GM18520 (cell line): ENCODE data around the gene C1orf116.

Experiments
- ATAC-seq: cut with Tn5 transposase; IDR thresholded peaks from one replicate; pipeline ENCODE4 v1.9.1; 2021; ENCODE audit not compliant: unreplicated experiment

Gene C1orf116

DNA sequence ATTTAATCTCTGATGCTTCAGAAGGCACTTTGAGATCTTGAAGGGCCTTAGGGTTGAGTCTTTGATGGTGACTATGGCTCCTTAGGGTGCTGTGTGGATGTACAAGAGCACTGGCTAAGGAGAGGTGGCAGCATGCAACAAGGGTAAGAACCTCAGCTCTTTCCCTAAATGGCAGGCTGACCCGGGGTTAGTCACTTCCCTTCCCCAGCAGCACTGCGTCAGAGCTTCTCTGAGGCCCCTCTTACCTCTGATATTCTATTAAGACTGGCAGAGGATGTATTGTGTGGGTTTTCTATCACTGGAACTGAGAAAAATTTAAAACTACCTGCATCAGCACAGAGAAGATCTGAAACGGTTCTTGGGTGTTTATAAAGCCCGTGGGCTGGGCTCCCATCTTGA, 11.8 kb downstream of the C1orf116 start:
- ATAC-seq = no peak

DNA sequence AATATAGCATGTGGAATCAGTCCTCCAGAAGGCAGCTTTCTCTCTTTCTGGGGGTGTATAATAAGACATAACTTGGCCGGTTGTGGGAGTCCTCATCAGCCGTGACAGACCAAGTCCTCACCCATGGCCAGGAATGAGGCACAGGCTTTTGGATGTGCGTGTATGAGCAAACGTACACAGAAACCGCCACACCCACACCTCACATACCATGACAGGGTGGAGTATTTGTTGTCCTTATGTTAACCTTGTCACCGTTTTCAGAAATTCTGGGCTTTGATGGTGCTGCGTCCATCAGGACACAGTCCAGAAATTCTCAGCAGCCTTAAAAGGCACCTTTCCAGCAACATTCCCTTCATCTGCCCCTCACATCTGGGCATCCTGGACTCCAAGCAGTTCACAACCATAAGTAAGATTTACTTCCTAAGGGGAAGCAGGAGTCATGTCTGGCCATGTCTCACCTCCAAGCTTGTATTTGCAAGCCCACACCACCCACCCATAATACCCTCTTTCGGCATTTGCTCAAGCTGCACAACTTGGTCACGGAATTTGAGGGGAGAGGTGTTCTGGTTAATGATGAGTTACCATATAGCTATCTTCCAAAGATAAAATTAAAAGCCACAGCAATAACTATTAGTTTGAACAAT, 12.4 kb downstream of the C1orf116 start:
- ATAC-seq = no peak

DNA sequence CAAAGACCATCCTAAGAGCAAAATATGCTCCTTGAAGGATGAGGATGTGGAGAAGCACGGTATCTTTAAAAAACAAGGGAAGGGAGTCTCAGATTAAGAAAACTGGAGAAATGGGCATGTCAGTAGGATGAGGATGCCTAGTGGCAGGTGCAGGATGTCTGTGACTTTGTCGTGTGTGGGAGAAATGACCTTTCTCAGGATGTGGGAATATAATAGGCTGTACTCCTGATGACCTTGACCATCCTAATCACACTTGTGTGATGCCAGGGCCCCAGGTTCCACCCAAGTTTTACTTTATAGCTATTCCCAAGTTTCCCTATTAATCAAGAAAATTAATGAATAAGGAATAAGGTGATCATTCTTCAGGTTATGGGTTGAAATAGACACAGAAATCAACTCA, 12.9 kb downstream of the C1orf116 start:
- ATAC-seq = no peak

DNA sequence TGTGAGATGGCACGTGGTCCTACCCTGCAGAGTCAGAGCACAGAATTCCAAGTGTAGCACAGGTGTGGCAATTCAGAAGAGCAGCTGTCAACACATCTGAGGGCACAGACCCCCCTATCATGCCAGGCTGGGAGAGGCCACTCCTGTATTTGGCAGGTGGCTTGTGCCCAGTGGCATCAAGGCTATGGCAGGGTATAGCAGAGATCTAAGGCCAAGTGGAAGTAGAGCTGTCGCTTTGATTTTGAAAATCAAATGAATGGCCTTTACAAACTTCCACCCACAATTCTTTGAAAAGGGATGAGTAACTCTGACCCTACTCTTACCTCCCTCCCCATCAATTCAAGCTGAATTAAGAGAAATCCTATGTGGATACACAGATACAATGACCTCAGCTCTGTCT, 13.4 kb downstream of the C1orf116 start:
- no peak for ATAC-seq

DNA sequence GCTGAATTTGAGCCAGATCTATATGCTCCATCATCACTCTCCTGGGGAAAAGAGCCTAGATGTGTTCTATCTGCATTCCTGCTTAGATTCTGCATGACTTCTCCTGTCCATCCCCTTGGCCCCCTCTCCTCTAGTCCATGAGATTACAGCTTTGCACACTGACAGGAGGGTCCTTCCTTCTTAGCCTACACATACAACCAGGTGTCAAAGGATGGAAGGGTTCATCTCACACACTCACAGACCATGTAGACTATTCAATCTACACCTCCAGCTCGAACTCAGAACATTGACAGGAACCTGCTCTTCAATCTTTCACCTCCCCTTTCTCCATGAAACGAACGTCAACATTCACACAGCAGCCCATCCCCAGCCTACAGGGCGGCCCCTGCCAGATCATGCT, 13.8 kb downstream of the C1orf116 start:
- ATAC-seq = no peak

DNA sequence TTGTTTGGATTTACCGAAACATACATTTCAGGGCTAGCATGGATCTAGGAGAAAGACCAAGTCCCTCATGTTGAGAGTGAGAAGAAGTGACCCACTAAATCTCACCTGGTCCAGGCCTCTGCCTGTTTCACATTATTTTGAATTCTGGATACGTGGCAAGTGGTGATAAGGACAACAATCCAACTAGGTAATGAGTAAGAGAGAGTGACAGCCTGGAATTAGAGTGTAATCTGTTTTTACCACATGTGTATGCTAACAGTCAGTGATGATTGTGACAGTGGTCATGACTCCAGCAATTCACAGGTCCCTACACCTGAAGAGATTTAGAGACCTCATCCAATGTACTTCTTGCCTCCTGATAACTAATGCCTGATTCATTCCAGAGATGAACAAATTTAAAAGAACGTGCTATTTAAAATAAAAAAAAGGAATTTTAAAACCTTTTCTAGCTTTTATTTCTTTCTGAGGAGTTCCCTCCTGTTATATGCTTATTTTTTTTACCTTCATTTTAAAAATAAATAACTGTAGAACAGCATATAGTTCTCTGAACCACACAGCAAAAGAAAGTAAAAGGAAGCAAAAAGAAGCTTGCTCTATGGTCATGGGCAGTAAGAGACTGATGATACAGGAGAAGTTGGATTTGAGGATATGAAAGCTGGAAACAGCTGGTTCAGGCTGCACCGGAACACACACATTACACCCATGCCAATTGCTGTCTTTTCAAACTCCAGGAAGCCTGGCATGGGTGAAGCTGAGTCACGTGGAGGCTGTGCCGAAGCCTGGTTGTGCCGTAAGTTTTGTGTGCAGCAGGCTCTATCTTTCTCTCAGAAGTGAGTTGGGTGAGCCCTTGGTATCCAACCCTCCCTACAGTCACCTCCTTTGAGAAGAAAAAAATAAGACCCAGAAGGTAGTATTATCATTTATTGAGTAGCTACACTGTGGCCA, 14.7 kb downstream of the C1orf116 start:
- no peak for ATAC-seq

DNA sequence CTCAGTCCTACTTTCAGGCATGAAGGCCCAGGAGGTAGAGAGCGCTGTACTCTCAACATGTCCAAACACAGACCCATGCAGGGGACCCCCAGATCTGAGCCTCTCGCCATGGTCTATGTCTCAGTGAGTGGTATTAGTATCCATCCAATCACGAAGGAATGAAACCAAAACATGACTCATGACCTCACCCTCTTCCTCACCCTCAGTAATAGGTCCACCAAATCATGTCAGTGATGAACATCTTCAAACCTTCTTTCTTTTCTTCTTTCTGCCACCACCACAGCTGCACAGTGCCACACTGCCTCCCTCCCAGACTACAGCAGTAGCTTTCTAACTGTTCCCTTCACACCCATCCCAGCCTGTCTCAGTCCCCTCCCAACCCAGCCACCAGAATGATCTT, 16.8 kb downstream of the C1orf116 start:
- no peak for ATAC-seq

DNA sequence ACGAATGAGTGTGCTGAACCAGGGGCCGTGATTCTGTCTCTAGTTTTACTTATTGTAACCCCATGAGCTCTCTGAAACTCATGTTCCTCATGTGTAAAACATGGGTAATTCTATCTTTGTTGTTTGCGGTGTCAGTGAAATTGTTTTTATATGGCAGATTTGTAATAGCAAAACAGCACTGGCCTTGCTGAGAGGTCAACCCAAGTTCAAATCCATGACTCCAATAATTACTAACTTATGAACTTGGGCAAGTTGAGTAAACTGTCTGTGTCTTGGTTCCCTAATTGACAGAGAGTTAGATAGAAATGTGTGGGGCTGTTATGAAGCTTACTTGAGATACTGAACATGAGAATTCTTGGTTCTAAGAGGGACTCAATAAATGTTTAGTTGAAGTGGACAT, 17.8 kb downstream of the C1orf116 start:
- ATAC-seq = no peak

DNA sequence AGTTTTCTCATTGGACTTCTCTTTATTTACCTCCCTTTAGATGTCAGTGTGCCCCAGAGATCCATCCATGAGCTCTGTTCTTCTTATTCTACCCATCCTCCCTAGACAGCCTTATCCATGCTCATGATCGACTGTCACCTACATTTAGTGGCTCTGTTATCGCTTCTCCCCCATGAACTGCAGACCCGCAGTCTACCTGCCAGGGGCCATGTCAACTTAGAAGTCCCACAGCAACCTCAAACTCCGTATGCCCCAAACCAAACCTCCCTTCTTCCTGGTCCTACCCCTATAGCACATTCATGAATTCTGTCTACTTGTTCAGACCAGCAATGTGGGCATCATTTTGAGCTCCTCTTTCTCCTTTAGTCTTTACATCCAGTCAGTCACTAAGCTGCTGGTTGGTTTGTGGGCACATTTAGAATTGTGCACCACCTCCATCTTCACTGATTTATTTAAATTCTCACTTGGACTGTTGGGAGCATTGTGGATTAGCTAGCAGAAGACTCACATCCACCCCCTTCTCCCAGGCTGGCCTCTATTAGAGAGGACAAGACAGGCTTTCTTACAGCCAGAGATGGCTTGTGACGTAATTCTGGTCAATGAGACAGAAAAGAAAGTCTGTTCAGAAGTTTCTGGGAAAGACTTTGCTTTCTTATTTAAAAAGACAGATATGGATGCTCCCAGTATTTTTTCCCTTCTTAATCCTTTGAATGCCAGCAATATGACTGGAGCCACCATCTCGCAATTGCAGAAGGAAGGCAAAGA, 19.1 kb downstream of the C1orf116 start:
- ATAC-seq = no peak

DNA sequence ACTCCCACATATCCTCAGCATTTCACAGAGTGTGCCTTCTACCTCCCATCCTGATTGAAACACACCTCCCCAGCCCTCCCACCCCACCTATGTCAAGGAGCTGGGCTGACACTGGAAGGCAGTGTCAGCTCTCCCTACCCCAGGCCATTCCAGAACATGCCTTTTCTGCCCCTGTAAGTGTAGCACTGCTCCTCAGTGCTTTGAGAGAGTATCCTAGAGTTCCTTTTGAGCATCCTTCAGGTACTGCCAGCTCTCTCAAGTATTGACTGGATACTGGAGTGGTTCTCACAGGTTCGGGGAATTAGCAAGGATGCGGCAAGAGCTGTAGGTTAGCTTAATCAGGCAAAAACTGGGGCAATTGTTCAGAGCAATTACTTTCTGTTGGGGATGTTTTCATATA, 21.8 kb downstream of the C1orf116 start:
- ATAC-seq = no peak

DNA sequence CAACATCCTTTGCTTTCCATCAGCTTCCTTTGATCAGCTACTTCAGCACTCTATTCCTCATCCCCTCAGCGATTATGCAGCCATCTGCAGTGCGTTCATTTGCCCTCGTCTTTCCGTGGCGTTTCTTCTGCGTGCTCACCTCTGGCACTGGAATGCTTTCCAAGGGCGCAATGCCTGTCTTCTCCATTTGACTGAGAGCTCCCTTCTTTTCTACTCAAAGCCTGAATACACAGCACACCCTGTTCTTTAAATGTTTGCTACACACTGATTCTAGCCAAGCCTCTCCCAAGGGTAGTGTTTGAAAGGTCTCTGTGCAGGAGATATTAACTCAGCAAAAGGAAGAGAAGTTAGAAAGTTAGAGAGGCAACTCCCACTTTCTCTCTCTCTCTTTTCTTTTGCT, 22.6 kb downstream of the C1orf116 start:
- no peak for ATAC-seq

DNA sequence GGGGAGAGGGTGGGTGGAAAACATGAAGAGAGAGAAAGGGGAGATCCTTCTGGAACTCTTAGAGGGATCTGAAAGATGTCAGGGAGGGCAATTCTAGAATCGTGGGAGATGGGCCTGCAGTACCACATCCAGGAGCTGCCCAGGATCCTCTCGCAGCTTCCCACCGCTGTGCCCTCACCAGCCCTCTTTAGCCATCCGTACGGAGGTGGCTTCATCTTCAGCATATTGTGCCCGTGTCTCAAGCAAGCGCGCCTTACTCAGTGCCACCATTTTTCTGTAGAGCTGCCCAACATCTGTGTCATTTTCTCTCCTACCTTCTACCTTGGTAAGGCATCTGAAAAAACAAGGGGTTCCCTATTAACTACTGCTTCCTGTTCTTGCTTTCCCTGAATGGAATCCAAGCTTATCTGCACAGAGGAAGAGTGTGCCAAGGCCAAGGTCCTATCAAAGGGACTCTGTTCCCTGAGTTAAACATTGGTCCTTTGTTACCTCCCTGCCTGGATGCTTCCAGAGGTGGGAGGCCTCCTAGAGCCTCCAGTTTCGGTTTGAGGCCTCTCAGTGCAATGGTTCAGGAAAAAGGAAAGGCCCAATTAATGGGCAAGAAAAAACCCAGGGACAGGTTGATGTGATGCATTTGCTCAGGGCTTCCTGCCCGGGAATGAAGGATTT, 23.2 kb downstream of the C1orf116 start:
- ATAC-seq = no peak

DNA sequence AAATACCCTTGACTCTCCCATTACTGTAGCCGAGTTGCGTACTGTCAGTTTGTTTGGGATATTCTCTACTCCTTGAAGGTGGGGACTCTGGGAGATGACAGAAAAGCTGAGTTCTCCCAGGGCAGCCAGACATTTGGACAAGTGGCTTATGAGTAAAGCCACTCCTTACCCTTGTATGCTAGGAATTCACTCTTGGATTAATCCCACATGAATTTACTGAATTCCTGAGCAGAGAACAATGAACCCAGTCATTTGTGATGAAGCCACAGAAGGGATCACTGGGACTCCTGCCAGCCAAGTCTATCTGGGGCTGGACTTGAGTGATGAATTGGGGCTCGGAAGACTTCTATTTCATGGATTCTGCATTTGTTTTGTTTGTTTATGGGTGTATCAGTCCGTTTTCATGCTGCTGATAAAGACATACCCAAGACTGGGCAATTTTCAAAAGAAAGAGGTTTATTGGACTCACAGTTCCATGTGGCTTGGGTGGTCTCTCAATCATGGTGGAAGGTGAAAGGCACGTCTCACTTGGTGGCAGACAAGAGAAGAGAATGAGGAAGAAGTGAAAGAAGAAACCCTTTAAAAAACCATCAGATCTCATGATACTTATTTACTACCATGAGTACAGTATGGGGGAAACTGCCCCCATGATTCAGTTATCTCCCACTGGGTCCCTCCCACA, 25.1 kb downstream of the C1orf116 start:
- ATAC-seq = no peak

DNA sequence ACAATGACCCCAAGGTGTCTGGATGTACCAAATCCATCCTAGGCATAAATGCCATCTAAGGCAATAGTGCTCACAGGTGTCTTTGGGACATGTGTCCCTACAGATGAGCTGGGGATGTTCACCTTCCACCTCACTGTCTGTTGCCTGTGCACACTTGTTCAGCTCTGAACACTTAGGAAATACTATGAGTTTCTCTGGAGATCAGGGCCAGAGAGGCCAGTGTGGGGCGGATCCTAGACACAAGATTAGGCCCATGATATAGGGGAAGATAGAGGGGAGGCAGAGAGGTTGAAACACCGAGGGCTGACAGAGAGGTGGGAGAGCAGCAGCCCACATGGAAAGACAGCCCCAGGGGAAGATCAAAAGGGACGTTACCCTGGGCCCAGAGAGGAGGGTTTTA, 25.6 kb downstream of the C1orf116 start:
- ATAC-seq = no peak

DNA sequence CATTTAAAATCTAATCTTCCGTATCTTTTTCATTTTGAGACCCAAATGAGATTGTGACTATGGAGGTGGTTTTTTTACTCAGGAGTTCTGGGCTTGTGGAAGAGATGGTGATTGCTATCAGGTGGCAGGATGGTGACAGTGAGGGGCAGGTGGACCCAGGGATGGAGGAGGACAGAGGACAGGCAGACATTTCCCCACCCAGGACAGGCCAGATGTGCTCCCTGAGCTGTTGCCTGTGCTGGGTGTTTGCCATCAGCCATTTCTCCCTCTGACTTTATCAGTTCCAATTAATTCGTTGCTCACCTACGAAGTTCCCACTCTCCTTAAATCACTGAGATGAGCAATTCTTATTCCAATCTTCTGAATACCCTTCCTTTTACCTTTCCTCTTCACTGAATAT, 26.5 kb downstream of the C1orf116 start:
- no peak for ATAC-seq

DNA sequence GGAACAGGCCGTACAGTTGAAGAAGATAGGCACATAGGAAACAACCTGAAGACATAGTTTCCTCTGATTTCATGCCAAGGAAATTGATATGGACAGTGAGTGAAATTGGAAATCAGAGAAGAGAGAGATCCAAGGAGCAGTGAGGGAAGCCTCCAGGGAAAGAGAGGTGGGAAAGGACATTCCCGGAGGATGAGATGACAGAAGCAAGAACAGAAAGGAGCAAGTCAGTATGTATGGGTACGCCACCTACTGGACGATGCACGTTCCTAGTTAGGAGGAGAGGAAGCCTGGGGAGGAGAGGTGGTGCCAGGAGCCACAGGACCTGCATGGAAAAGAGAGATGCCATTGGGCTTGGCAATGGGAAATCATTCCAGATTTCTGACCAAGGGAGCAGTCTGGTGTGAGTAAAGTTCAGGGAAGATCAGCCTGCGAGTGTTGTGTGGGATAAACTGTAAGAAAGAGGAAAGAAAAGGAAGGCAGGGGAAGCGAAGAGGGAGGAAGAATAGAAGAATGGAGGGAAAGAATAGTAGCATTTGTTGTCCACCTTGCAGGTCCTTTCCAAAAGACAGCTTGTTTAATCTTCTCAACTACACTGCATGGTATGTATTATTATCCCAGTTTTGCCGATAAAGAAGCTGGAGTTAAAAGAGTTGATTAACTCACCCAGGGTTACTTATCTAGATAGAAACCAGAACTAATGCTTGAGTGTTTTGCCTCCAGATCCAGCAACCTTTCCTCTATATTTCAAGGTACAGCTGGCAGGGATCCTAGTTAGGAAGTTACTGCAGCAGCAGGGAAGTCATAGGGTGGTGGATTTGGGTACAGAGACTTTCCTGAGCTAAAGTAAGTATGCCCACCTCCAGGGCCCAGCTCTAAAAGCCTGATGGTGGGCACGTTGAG, 27.4 kb downstream of the C1orf116 start:
- ATAC-seq = no peak

DNA sequence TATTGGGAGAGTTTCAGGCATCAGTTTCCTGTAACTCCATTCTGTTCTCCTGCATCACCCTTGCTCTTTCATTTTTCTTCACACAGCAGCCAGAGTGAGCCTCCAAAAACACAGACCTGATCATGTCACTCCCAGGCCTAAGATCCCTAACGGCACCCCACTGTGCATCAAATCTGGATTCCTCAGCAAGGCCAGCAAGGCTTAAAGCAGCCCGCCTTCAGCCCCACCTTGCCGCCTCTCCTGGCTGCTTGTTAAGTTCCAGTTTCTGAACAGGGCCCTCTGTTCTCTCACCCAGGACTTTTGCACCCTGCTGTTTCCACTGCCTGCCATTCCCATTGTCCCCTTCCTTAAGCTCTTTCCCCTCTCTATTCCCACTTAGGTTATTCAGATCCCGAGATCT, 29.3 kb downstream of the C1orf116 start:
- ATAC-seq = no peak

DNA sequence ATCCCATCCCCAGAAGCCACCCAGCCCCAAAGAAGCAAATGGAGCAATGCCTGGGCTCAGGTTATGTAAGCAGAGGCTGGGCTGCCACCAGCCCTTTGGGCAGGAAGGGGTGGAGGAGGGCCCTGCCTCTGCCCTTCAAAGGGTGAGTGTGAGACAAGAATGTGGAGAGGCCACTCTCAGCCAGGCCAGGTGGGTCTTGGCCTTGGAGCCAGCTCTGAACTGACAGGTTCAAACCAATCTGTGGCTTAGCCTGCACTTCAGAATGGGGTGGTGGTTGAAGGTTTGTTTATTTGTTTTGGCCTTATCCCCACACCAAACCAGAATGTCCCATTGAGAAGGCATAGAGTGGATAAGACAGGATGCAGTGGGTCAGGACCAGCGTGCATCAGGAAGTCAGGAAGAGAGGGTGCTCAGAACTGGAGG, 29.8 kb downstream of the C1orf116 start:
- no peak for ATAC-seq

DNA sequence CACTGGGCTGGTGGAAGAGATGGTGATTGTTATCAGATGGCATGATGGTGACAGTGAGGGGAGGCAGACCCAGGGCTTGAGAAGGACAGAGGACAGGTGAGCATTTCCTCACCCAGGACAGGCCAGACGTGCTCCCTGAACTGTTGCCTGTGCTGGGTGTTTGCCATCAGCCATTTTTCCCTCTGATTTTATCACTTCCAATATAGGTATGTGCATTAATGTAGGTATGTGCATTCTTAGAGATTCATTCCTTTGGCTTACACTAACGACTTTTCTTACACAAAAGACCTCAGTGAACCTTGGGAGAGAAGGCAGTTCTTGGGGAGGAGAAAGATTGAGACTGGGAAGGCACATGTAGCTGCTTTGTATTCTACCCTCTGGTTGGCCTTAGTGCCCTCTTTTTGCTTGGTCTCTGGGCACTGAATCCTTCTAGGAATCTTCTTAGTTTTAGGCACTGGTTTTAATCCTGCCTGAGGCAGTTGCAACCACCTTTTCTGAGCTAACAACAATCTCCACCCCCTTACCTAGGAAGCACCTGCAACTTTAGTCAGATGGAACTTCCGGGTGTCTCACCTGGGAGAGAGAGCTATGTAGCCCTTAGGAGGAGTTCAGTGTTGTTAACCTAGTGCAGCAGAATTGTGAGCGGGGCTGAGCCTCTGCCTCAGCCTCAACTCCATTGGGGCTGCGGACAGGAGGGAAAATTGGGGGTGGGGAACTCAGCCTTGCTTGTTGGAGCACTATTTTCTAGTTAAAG, 30.9 kb downstream of the C1orf116 start:
- ATAC-seq = no peak
